Trophoblast cell (in vitro differentiated cells and primary cell): ENCODE data around the gene CFD.
A peak's percentile ranks its signal among the peaks of the same experiment; 100 is the strongest.

Experiments
- DNase-seq, 2 donors: peaks; one replicate each; pipeline ENCODE4 v3.0.0-alpha.2; 2016
- H2AFZ ChIP-seq: 2 replicates; pipeline ENCODE4 v1.6.1; 2013; ENCODE audit warnings: low read length, moderate library complexity, mild to moderate bottlenecking; ENCODE audit not compliant: insufficient read depth, poor library complexity
- H2AK5ac ChIP-seq: 2 replicates; pipeline ENCODE4 v1.6.1; 2013; ENCODE audit warnings: mild to moderate bottlenecking, low read length
- H2BK120ac ChIP-seq: 2 replicates; pipeline ENCODE4 v1.6.1; 2013; ENCODE audit warnings: low read length, mild to moderate bottlenecking, moderate library complexity; ENCODE audit not compliant: insufficient read depth, poor library complexity
- H2BK12ac ChIP-seq: 2 replicates; pipeline ENCODE4 v1.6.1; 2013; ENCODE audit warnings: mild to moderate bottlenecking, low read length, moderate library complexity
- H2BK5ac ChIP-seq: 2 replicates; pipeline ENCODE4 v1.6.1; 2013; ENCODE audit warnings: low read length, low read depth, moderate library complexity, mild to moderate bottlenecking; ENCODE audit not compliant: poor library complexity
- H3K14ac ChIP-seq: 2 replicates; pipeline ENCODE4 v1.6.1; 2013; ENCODE audit warnings: mild to moderate bottlenecking, low read length
- H3K18ac ChIP-seq: 2 replicates; pipeline ENCODE4 v1.6.1; 2013; ENCODE audit warnings: mild to moderate bottlenecking, low read length
- H3K23ac ChIP-seq: 2 replicates; pipeline ENCODE4 v1.6.1; 2013; ENCODE audit warnings: low read length
- H3K27ac ChIP-seq: 2 replicates; pipeline ENCODE4 v1.5.1; 2013; ENCODE audit warnings: low read depth, mild to moderate bottlenecking, inconsistent platforms, low read length, moderate library complexity
- H3K27me3 ChIP-seq: 2 replicates; pipeline ENCODE4 v1.6.1; 2013; ENCODE audit warnings: inconsistent platforms, mild to moderate bottlenecking, low read length, moderate library complexity; ENCODE audit not compliant: insufficient read depth
- H3K36me3 ChIP-seq, 2 experiments: 1 replicate in 1 of 2; 2 replicates in 1 of 2; pipeline ENCODE4 v1.6.1; 2013; ENCODE audit warnings: low read length in 2 of 2, mild to moderate bottlenecking in 2 of 2, moderate library complexity in 1 of 2; ENCODE audit not compliant: insufficient read depth in 2 of 2, control insufficient read depth in 1 of 2
- H3K4ac ChIP-seq: 2 replicates; pipeline ENCODE4 v1.6.1; 2013; ENCODE audit warnings: low read depth, mild to moderate bottlenecking, low read length, moderate library complexity
- H3K4me1 ChIP-seq, 2 experiments: 1 replicate in 1 of 2; 2 replicates in 1 of 2; pipeline ENCODE4 v1.6.1; 2013; ENCODE audit warnings: low read length in 2 of 2, mild to moderate bottlenecking in 2 of 2, moderate library complexity in 1 of 2; ENCODE audit not compliant: insufficient read depth in 2 of 2, control insufficient read depth in 1 of 2
- H3K4me2 ChIP-seq: 2 replicates; pipeline ENCODE4 v1.6.1; 2013; ENCODE audit warnings: inconsistent platforms, mild to moderate bottlenecking, low read length, moderate library complexity
- H3K4me3 ChIP-seq: 2 replicates; pipeline ENCODE4 v1.5.1; 2013; ENCODE audit warnings: mild to moderate bottlenecking, low read depth, low read length, inconsistent platforms
- H3K79me1 ChIP-seq: one replicate; pipeline ENCODE4 v1.6.1; 2013; ENCODE audit warnings: low read length
- H3K79me2 ChIP-seq: 2 replicates; pipeline ENCODE4 v1.6.1; 2013; ENCODE audit warnings: low read length, mild to moderate bottlenecking; ENCODE audit not compliant: control insufficient read depth, insufficient read depth, poor library complexity
- H3K9ac ChIP-seq: 2 replicates; pipeline ENCODE4 v1.6.1; 2013; ENCODE audit warnings: mild to moderate bottlenecking, low read length
- H3K9me3 ChIP-seq: 2 replicates; pipeline ENCODE4 v1.6.1; 2013; ENCODE audit warnings: low read depth, mild to moderate bottlenecking, control low read depth, inconsistent platforms, low read length; ENCODE audit not compliant: insufficient read depth
- H4K12ac ChIP-seq: 2 replicates; pipeline ENCODE4 v1.6.1; 2013; ENCODE audit warnings: low read depth, mild to moderate bottlenecking, low read length, moderate library complexity
- H4K8ac ChIP-seq: 2 replicates; pipeline ENCODE4 v1.6.1; 2013; ENCODE audit warnings: low read depth, mild to moderate bottlenecking, low read length, moderate library complexity
- H4K91ac ChIP-seq: one replicate; pipeline ENCODE4 v1.6.1; 2013; ENCODE audit warnings: low read depth, mild to moderate bottlenecking, low read length, moderate library complexity
- WGBS: extraction: QIAGEN DNeasy Blood & Tissue Kit; methylation state at CpG from one replicate; pipeline ENCODE4 v1.1.7; 2013; ENCODE audit warnings: missing lambda C conversion rate; ENCODE audit not compliant: insufficient read length, insufficient coverage; ENCODE audit errors: extremely low coverage; 5-methylcytosine and 5-hydroxymethylcytosine counted together

The CFD gene

GRCh38 chr19:879711-880438 is 20.4 kb downstream of the CFD start:
- Histone ChIP-seq H2AK5ac (no peak overlapping the region), H4K8ac (no peak overlapping the region), H3K23ac (no peak overlapping the region), H3K9me3 (peaks cover 9% of the 10 kb centered on the region), H3K4me3 (no peak overlapping the region), H3K79me2 (peaks cover 2% of the 10 kb centered on the region), H3K27ac (no peak overlapping the region), H3K18ac (no peak overlapping the region), H3K14ac (no peak overlapping the region), H3K36me3 (peaks cover 61 to 70% of the 10 kb centered on the region in 2 experiments), H3K79me1 (peaks cover 8% of the 10 kb centered on the region), H2BK12ac (no peak overlapping the region), H3K4me2 (no peak overlapping the region), H2AFZ (no peak overlapping the region), H3K9ac (no peak overlapping the region), H2BK5ac (no peak overlapping the region), H3K4ac (no peak overlapping the region), H4K91ac (no peak overlapping the region), H3K27me3 (no peaks in the 10 kb centered on the region), H4K12ac (no peak overlapping the region), H3K4me1 (peaks cover 17 to 18% of the 10 kb centered on the region in 2 experiments), H2BK120ac (no peak overlapping the region)
- no CpG with 5 or more reads among the region's 37 CpGs for WGBS
- no peak for DNase-seq

DNA sequence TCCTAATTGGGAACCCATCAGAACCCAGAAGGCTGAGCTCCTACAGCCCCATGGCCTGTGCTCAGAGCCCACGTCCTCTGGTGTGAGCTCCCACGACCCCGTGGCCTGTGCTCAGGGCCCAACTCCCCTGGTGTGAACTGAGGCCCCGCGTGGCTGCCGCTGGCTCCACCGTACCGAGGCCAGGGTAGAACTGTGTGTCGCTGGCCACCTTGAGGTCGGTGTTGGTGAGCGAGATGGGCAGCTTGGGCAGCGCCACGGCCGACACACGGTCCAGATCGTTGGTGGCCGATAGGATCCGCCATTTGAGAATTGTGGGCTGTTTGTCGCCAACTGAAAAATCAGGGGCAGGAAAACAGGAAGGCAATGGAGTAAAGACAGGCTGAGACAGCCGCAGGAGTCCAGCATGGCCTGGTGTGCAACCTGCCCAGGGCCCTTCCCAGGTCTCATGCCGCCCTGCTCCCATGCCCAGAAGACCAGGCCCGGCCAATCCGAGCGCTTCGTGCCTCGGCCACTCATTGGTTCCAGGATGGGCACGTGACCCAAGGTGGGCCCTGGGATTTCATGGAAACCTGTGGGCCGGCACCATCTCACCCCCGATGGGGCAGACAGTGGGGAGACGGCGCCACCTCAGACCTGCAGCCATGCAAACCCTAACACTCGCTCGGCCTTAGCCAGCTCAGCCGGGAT is 22.1 kb downstream of the CFD start:
- peaks cover 21 to 27% of the 10 kb centered on the region in 2 experiments for H3K4me1 ChIP-seq
- WGBS = no CpG with 5 or more reads among the region's 34 CpGs
- H3K9me3 ChIP-seq = peaks cover 15% of the 10 kb centered on the region
- H2AK5ac ChIP-seq = no peak overlapping the region
- no peaks in the 10 kb centered on the region for H3K27me3 ChIP-seq
- no peak overlapping the region for H2AFZ ChIP-seq
- no peak overlapping the region for H3K9ac ChIP-seq
- no peak overlapping the region for H2BK5ac ChIP-seq
- H3K36me3 ChIP-seq = peaks cover 62 to 71% of the 10 kb centered on the region in 2 experiments
- H3K23ac ChIP-seq = no peak overlapping the region
- H3K14ac ChIP-seq = no peak overlapping the region
- no peak overlapping the region for H2BK12ac ChIP-seq
- H3K4ac ChIP-seq = no peak overlapping the region
- no peak overlapping the region for H3K4me3 ChIP-seq
- peaks cover 2% of the 10 kb centered on the region for H3K79me2 ChIP-seq
- no peak overlapping the region for H3K27ac ChIP-seq
- H4K8ac ChIP-seq = no peak overlapping the region
- H2BK120ac ChIP-seq = no peak overlapping the region
- no peak overlapping the region for H4K12ac ChIP-seq
- DNase-seq = no peak
- peaks cover 8% of the 10 kb centered on the region for H3K79me1 ChIP-seq
- no peak overlapping the region for H3K4me2 ChIP-seq
- H3K18ac ChIP-seq = no peak overlapping the region
- H4K91ac ChIP-seq = no peak overlapping the region

GRCh38 chr19:882871-883497 is 23.5 kb downstream of the CFD start:
- Histone ChIP-seq H3K79me1 (peaks cover 8% of the 10 kb centered on the region), H3K27ac (no peak overlapping the region), H2AK5ac (no peak overlapping the region), H2BK5ac (no peak overlapping the region), H2AFZ (no peak overlapping the region), H3K4me1 (peaks cover 21 to 27% of the 10 kb centered on the region in 2 experiments), H3K4ac (no peak overlapping the region), H3K9ac (no peak overlapping the region), H3K14ac (no peak overlapping the region), H3K27me3 (no peaks in the 10 kb centered on the region), H3K36me3 (peaks cover 54 to 62% of the 10 kb centered on the region in 2 experiments), H3K4me3 (no peak overlapping the region), H4K12ac (no peak overlapping the region), H4K8ac (no peak overlapping the region), H2BK120ac (no peak overlapping the region), H3K23ac (no peak overlapping the region), H3K4me2 (no peak overlapping the region), H2BK12ac (no peak overlapping the region), H3K79me2 (peaks cover 2% of the 10 kb centered on the region), H3K9me3 (peaks cover 15% of the 10 kb centered on the region), H4K91ac (no peak overlapping the region), H3K18ac (no peak overlapping the region)
- no CpG with 5 or more reads among the region's 30 CpGs for WGBS
- peak; percentile 99 for DNase-seq

DNA sequence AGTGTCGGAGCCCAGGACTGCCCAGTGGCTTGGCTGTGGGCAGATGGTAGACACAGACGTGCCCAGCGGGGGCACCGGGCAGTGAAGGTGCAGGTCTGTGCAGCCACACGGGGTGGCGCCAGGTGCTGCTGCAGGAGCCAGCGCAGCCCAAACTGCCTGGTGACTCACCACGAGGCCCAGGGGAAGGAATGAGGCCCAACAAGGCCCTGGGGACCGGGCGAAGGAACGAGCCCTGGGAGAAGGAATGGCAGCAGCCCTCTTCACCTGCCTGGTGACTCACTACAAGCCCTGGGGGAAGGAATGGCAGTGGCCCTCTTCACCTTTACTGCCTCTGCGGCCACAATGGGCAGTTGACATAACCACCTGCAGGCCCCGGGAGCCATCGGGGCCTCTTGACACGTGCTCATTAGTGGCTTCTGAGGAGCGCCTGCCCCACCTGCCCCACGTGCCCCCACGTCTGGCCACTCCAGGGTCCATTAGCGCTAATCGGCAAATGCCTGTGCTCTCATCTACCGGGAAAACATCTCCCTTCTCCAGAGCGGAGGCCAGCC is 24.3 kb downstream of the CFD start:
- Histone ChIP-seq H3K4me2 (no peak overlapping the region), H3K27ac (peak overlapping the region; percentile 1), H3K36me3 (peaks cover 58 to 63% of the 10 kb centered on the region in 2 experiments), H3K79me2 (peaks cover 2% of the 10 kb centered on the region), H3K14ac (no peak overlapping the region), H4K8ac (peak overlapping the region; percentile 19), H3K27me3 (no peaks in the 10 kb centered on the region), H3K4me3 (no peak overlapping the region), H4K12ac (no peak overlapping the region), H2BK12ac (peak overlapping the region; percentile 19), H2AFZ (no peak overlapping the region), H3K9ac (no peak overlapping the region), H3K9me3 (peaks cover 15% of the 10 kb centered on the region), H3K4me1 (peaks cover 21 to 27% of the 10 kb centered on the region in 2 experiments), H4K91ac (no peak overlapping the region), H3K4ac (no peak overlapping the region), H2BK120ac (no peak overlapping the region), H3K79me1 (peaks cover 8% of the 10 kb centered on the region), H3K18ac (no peak overlapping the region), H3K23ac (no peak overlapping the region), H2BK5ac (no peak overlapping the region), H2AK5ac (no peak overlapping the region)
- DNase-seq = peak; percentile 100
- WGBS = no CpG with 5 or more reads among the region's 22 CpGs
